ENCODE results near the gene DNAJC28.
"Not testable (repeated sequence)": the region's sequence is repeated elsewhere in the genome, so short reads cannot be mapped to it uniquely, and the experiment has no call there.

DNAJC28 gene

GRCh38 chr21:33452362-33452761, 39.2 kb downstream of the DNAJC28 start:
- TF ChIP-seq TAF1 (IDR thresholded peaks at IDR 0.05; ENCODE audit: borderline replicate concordance, low read depth, low read length) (no peak), POLR2AphosphoS5 (IDR thresholded peaks at IDR 0.05; ENCODE audit: low read depth, low read length) (no peak), POLR2A (IDR thresholded peaks at IDR 0.05; ENCODE audit: low read depth, low read length) (no peak)
- DNase-seq (ENCODE audit: insufficient read length) (no peak), FAIRE-seq (no peak)

- peak; percentile 5 for FAIRE-seq
- no peak for DNase-seq (ENCODE audit: insufficient read length)
- no peak for TF ChIP-seq POLR2AphosphoS5 (IDR thresholded peaks at IDR 0.05; ENCODE audit: low read depth, low read length)
- no peak for TF ChIP-seq POLR2A (IDR thresholded peaks at IDR 0.05; ENCODE audit: low read depth, low read length)
- TF ChIP-seq TAF1 (IDR thresholded peaks at IDR 0.05; ENCODE audit: borderline replicate concordance, low read depth, low read length), result no peak
Measured at GRCh38 chr21:33451634-33452071, 39.9 kb downstream of the DNAJC28 start.

- TF ChIP-seq POLR2AphosphoS5 (IDR thresholded peaks at IDR 0.05; ENCODE audit: low read depth, low read length) (no peak), TAF1 (IDR thresholded peaks at IDR 0.05; ENCODE audit: borderline replicate concordance, low read depth, low read length) (no peak)
- DNase-seq (ENCODE audit: insufficient read length) (no peak), FAIRE-seq (no peak)
Measured at GRCh38 chr21:33449616-33450015, 41.9 kb downstream of the DNAJC28 start.

- FAIRE-seq, result not testable (repeated sequence)
Measured at GRCh38 chr21:33446620-33447019, 44.9 kb downstream of the DNAJC28 start.

GRCh38 chr21:33444499-33444898, 47.0 kb downstream of the DNAJC28 start:
- TF ChIP-seq TAF1 (IDR thresholded peaks at IDR 0.05; ENCODE audit: borderline replicate concordance, low read depth, low read length), result no peak
- TF ChIP-seq POLR2A (IDR thresholded peaks at IDR 0.05; ENCODE audit: low read depth, low read length), result no peak
- no peak for TF ChIP-seq POLR2AphosphoS5 (IDR thresholded peaks at IDR 0.05; ENCODE audit: low read depth, low read length)
- FAIRE-seq (no peak), DNase-seq (ENCODE audit: insufficient read length) (no peak)

More at GRCh38 chr21:33446620-33447019, 44.9 kb downstream of the DNAJC28 start:
- DNase-seq (ENCODE audit: insufficient read length), result not testable (repeated sequence)

- FAIRE-seq, result no peak
- no peak for DNase-seq (ENCODE audit: insufficient read length)
- no peak for TF ChIP-seq TAF1 (IDR thresholded peaks at IDR 0.05; ENCODE audit: borderline replicate concordance, low read depth, low read length)
- no peak for TF ChIP-seq POLR2A (IDR thresholded peaks at IDR 0.05; ENCODE audit: low read depth, low read length)
- TF ChIP-seq POLR2AphosphoS5 (IDR thresholded peaks at IDR 0.05; ENCODE audit: low read depth, low read length), result no peak
Measured at GRCh38 chr21:33443194-33443593, 48.3 kb downstream of the DNAJC28 start.

GRCh38 chr21:33441489-33442477, 49.7 kb downstream of the DNAJC28 start:
- DNase-seq (ENCODE audit: insufficient read length) (peak; percentile 32), FAIRE-seq (peak; percentile 91)
- TF ChIP-seq POLR2A (IDR thresholded peaks at IDR 0.05; ENCODE audit: low read depth, low read length) (no peak), POLR2AphosphoS5 (IDR thresholded peaks at IDR 0.05; ENCODE audit: low read depth, low read length) (no peak; the same call in 1 of the 2 replicates), TAF1 (IDR thresholded peaks at IDR 0.05; ENCODE audit: borderline replicate concordance, low read depth, low read length) (no peak)
